NCI-H460 (cell line): Measurements from ENCODE around the gene AVEN. TPM values are rescaled to one million over a fixed set of nuclear protein-coding genes. Genes with fewer than 3 reads are reported as not detected.
"Not testable (repeated sequence)": the region's sequence is repeated elsewhere in the genome, so short reads cannot be mapped to it uniquely, and the experiment has no call there.

ENCODE experiments used
- DNase-seq: peaks from one replicate; pipeline ENCODE4 v3.0.0-alpha.2; 2016; ENCODE audit warnings: low read depth; ENCODE audit errors: extremely low read depth
- total RNA-seq: library from RNA; depleted of rRNA; stranded (reverse); fragments of >200 nt; shearing (Covaris generic); gene quantifications from 2 replicates; pipeline ENCODE4 v1.2.3, GENCODE V29; 2014

Gene AVEN
- total RNA-seq, 1 experiment from 2014 or later, result 16.5 TPM

DNA sequence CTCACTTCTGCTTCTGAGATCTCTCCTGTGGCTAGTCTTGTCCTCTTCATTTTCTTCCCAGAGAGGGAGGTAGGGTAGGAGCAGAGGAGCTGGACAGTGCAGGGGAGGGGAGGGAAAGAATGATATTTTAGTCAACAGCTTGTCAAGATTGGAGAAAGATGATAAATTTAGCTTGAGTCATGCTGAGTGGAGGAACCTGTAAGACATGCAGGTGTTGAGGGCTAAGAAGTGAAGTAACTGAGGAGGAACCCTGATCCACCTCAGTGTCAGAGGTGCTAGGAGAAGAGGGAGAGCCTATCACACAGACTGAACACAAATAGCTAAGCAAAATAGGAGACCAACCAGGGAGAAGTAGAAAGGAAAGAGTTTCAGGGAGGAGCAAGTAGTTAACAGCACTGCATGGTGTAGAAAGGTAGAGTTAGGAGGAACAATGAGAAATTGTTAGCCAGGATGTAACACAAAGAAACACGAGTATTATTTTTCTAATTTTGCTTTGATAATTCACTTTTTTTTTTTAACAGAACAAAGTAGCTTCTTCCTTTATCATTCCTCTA lies 178.9 kb downstream of the AVEN start:
- DNase-seq, result no peak

DNA sequence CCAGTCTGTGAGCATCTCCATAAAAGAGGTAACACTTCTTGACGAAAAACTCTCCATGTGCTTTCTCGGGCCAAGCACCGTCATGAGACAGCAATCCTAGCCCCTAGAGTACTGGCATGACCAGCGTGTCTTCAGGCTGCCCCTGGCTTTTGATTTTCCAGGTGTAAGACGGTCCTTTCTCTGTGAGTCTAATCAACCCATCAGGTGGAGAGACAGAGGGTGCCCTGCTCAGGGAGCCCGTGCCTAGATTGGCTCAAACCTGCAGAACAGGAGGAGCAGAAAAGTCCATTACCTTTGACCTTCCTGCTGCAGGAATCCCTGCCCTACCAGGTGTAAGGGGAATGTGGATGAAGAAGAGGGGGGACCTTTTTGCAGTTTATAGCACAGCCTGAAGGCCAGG lies 180.2 kb downstream of the AVEN start:
- no peak for DNase-seq

DNA sequence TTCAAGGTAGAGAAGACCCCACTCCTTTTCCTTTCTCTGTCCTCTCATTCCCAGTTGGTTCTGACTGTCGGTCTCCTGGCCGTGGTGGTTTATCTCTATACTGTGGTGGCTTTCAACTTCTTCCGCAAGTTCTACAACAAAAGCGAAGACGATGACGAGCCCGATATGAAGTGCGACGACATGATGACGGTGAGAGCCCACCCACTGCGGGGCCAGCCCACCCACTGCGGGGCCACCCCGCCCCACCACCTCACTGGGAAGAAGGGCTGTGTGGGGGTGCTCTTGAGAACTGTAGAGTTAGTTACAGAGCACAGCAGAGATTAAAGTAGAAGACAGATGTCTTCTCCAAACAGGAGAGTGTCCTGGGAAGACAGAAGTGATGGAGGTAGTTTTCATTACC lies 181.3 kb downstream of the AVEN start:
- no peak for DNase-seq

DNA sequence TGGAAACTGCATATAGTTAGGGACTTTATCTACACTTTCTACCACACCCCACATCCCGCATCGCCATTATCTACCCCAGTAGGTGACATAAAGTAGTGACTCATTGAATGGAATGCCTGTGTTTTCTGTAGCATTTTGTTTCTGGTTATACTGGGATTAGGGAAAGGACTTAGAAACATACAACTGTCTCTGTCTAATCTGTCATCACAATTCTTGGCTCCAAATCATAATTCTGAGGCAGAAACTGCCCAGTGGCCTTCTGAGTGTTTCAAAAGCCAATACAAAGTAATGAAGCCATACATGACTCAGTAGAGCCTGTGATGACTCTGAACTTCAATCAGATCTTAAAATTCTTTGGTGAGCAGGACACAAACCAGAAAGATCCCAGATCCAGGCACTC lies 186.4 kb downstream of the AVEN start:
- DNase-seq, result no peak

DNA sequence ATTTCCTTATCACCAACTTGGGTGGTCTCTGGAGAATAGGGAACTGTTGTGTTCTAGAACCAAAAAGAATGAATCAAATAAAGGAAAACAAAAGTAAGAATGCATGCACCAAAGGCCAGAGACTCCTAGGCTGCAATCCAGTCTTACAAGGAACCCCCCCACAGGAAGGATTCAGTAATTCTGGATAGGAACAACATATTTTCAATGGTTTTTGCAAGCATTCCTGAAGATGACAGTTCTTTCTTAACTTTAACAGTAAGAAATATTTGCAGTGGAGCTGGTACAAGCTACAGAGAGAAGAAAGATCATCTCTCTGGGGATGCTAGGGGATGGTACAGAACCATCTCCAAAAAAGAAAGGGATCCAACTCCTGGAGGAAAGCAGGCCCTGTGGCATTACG lies 186.9 kb downstream of the AVEN start:
- no peak for DNase-seq

DNA sequence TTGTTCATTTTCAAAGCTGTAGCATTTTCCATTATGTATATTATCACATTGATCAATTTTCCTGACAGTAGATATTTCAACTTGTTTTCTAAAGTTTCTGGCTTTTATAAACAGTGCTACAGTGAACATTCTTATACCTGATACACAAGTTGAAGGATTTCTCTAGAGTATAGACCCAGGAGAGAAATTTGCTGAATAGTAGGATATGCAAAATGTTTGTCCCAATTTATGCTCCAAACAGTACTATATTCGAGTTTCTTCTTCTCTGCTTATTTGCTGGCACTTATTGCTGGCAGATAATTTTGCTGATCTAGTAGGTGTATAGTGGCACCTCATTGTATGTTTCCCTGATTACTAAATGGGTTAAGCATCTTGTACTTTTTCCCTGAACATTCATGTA lies 187.9 kb downstream of the AVEN start:
- DNase-seq, result no peak

DNA sequence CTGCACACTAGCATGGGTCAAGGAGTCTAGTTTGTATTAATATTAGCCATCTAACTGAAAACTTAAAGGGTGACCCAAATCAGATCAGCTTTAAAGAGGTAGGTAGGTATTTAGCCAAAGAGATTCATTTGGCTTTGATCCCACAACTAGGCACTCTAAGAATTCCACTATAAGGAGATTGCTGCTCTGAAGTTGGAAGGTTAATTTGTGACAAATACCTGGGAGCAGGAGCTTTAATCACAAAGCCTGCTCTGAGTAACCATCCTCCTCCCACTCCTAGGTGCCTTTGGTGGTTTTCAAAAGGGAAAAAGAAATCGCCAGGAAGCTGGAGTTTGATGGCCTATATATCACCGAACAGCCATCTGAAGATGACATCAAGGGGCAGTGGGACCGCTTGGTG lies 191.0 kb downstream of the AVEN start:
- DNase-seq, result no peak

DNA sequence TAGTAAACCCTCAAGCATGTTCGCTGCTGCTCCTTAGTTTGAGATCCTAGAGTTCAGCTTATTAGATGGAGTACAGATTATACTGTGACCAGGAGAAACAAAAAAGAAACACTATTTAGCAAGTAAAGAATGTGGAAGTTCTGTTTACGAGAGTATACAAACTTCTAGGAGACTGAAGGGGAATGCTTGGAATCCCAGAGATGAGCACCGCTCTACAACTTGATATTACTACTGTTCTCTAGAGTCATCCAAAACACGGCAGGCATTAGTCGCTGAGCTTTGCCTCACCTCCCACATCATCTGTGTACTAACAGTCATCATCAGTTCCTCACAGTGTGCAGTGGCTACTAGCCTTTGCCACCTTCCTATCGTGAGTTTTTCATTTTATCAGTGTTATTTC lies 192.1 kb downstream of the AVEN start:
- DNase-seq, result no peak

DNA sequence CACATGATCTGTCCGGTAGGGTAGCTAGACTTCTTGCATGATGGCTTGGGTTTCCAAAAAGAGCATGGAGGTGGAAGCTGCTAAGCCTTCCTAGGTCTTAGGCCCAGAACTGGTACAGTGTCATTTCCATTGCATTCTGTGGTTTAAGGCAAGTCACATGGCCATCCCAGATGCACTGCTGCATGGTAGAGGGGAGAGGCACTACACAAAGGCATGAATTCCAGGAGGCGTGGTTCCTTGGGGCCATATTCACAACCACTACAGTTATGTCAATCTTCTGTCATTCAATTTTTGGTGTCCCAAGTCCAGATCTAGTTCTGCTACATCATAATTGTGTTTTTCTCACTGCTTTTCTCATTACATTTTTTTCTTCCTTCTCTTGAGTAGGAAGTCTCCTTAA lies 192.9 kb downstream of the AVEN start:
- no peak for DNase-seq

DNA sequence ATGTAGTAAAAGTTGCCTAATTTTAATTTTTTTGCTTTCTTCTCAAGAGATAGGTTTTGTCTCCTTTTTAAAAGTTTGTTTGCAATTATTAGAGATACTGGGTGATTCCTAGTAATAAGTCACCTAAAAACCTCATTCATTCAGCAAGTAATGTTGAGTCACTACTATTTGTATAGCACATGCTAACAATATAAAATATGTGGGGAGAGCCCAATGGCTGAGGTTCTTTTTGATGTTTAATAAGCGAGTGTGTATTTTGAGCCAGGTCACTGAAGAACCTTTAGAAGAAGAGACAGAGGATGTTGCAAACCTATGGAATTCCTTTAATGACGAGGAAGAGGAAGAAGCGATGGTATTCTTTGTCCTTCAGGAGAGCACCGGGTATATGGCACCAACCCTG lies 194.4 kb downstream of the AVEN start:
- no peak for DNase-seq

DNA sequence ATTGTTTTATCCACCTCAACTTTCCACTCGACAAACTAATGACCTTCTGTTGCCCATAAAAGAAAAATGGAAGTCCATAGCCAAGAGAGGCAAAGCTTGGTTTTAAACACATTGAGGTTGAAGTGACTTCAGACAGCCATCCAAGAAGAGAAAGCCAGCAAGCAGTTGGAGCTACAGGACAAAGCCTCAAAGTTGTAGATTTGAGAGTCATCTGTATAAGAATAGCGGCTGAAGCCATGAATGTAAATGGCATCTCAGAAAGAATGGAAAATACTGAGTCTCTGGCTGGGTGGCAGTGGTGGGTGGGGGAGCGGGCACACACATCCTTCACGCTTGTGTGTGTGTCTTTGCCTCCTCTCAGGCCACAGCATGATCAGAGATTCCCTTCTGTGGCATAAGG lies 194.8 kb downstream of the AVEN start:
- no peak for DNase-seq

DNA sequence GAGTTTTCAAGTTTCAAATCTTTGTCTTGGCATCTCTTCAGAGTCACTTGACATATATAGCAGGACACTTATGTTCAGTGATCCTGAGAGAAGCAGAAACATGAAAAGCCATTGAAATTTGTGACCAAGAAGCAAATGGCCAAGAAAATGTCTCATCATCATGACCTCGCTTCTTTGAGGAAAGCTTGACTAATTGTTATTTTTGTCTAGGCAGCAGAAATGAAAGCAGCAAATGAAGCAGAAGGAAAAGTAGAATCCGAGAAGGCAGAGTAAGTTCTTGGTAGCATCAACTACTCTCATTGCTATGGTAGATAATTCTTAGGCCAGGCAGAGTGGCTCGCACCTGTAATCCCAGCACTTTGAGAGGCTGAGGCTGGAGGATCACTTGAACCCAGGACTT lies 198.4 kb downstream of the AVEN start:
- DNase-seq, result no peak

DNA sequence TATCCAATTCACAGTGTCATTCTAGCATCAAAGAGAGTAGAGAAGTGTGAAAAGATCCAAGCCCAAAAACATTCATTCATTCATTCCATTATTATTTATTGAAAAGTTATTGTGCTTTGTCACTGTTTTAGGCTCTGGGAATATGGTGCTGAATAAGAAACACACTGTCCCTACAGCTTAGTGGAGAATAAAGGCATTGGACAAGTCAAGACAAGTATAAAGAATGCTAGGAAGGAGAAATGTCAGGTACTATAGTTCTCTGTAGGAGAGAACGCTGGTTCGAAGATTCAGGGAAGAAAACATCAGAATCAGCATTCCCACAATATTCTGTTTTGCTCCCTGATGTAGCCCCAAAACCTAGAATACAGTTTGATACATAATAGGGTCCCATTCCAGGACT lies 199.5 kb downstream of the AVEN start:
- DNase-seq, result no peak

DNA sequence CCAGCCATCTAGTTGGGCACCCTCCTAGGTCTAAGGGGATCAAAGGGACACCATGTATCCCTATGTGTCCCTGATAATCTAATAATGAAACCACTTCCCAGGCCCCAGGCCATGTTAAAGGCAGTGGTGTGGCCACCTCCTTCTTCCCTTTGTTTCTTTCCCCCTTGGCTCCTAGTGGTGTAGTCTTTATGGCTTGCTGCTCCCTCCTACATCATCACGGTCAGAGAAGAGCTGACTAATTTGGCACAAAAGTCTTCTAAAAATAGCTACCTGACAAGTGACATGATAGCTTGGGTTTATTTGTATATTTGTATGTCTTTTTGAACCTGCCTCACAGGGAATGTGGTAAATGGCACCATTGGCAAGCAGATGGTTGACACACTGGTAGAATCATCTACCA lies 201.7 kb downstream of the AVEN start:
- DNase-seq, result no peak

DNA sequence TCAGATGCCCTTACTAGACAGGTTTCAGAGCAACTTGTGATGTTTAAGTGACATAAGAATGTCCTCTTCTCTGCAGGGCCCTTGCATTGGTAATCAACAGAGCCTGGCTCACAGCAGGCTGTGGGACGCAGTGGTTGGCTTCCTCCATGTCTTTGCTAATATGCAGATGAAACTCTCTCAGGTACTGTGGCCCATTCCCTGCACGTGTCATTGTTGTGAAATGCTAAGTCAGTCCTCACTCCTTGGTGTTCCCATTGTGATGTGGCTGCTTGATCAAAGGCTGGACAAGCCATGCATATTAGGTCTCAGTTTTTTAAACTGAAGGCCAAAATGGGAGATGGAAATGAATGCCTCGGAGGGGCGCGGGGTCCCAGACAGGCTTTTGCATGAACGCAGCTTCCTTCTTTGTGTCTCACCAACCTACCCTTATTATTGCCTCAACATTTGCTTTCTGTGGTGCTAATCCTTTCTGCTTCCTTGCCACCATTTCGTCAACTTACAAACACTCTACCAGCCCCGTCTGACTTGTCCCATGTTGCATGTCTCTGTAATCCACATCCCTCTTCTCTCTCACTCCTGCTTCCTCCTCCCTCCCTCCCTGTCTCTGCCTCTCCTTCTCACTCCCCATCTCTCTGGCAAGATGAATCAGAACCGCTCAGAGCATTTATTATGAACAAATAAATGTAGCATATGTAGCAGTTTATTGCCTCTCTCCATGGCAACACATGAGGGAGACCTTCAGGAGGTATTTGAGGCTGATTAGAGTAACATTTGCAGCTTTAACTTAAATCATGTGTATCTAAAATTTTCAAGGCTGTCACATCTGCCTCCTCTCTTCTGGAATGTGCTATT lies 203.9 kb downstream of the AVEN start:
- DNase-seq, result no peak

DNA sequence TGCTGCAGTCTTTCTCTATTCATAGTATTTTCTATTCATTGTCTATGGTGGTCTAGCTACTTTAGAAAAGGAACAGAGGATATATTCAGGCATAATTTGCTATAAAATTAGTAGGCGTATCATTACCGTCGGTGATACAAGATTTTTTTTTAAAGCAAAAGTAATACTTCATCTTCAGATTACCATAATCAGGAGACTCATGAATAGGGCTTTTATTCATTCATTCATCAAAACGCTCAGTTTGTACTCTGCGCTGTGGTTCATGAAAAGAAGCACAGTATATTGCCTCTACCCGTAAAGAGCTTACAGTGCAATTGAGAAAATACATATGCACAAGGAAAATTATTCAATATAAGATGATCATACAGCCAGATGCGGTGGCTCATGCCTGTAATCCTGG lies 207.4 kb downstream of the AVEN start:
- DNase-seq, result no peak

DNA sequence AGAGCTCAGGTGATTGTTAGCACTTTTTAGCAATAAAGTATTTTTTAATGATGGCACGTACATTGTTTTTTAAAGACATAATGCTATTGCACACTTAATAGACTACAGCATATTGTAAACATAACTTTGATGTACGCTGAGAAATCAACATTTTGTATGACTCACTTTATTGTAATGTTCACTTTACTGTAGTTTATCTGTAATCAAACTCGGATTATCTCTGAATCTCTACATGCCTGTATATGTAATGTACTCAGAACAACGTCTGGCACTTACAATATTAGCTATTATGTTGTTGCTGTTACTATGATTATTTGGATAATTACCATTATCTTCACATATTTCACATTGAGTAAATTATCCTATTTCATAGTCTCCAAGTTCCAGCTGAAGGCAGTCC lies 208.7 kb downstream of the AVEN start:
- no peak for DNase-seq

DNA sequence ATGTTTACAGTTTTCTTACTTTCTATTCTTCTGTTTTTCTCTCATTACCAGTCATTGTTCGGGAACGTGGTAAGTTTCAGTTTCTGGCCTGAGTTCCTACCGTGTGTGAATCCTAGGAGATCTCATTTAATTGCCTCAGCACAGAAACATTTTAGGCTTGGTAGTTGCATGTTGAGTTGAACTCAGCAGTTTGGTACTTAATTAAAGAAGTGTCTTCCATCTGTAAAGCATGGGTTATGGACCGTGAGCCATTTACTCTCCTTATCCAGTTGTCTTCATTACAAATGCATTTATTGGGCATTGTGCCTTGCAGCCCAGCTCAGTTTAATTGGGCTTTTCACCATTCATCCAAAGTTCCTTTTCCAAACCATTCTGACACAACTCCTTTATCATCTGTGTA lies 212.8 kb downstream of the AVEN start:
- DNase-seq, result no peak

DNA sequence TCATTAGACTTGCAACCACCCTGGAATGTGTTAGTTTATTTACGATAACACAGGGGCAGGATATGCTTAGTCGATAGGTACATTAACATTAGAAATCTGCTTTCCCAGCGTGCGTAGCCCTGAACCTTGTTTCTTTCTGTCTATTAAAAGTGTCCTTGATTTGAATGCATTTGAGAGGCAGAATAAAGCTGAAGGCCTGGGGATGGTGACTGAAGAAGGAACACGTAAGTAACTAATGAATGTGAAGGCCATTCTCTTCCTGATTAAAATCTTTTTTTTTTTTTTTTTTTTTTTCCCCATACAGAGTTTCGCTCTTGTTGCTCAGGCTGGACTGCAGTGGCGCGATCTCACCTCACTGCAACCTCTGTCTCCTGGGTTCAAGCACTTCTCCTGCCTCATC lies 213.6 kb downstream of the AVEN start:
- no peak for DNase-seq

DNA sequence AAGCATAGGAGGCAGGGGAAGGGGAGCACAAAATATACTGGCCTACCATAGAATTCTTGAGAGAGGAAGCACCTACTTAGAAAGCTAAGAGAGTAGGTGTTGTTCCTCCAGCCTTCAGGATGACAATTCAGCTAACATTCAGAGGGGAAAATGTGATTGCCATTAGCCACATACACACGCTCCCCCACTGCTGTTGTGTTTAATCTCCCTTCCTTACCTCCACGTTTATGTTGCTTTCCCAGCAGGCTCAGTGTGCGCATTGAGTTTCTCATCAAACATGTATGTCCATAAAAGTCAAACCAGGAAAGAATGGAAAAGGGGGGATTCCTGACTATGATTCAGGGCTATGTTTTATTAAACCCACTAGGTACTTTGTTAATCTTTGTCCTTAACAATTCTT lies 215.9 kb downstream of the AVEN start:
- no peak for DNase-seq

DNA sequence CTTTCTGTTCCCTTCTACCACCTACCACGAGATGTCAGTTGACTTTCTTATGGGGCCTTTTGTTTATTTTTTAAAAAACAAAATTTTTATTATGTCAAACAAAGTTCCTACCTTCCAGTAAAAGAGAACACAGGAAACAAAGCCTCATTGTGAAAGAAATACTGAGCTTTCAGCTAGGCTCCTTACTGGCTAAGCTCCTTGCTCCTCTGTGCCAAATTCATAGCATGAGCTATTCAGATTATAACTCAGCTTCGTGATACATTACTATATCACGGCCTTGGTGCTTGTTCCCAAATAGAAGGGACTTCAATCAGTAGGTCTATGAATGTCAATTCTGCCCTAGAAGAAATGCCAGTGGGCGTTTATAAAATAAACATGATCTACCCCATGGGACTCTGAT lies 216.5 kb downstream of the AVEN start:
- no peak for DNase-seq

DNA sequence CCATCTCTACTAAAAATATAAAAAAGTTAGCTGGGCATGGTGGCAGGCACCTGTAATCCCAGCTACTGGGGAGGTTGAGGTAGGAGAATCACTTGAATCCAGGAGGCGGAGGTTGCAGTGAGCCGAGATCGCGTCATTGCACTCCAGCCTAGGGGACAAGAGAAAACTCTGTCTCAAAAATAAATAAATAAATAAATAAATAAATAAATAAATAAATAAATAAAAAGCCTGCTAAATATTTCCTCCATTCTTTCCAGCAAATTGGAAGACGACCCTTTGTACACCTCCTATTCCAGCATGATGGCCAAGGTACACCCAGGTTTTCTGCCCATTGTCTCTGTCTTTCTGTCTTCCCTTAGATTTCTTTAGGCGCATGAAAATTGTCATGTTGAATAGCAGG lies 219.5 kb downstream of the AVEN start:
- DNase-seq, result not testable (repeated sequence)
